ENCODE data around the gene MAP1LC3A. TPM values are rescaled to one million over a fixed set of nuclear protein-coding genes. Genes with fewer than 3 reads are reported as not detected.

The MAP1LC3A gene
- total RNA-seq, 1 experiment from 2014 or later: not detected

- no peak for TF ChIP-seq ZBTB33 (IDR thresholded peaks at IDR 0.05; ENCODE audit: extremely low read depth, insufficient replicate concordance, low read length)
- TF ChIP-seq POLR2A (IDR thresholded peaks at IDR 0.05; ENCODE audit: borderline replicate concordance, extremely low read depth, insufficient read depth, insufficient read length): no peak
- TF ChIP-seq EZH2phosphoT487 (IDR thresholded peaks at IDR 0.05; ENCODE audit: borderline replicate concordance): no peak
- no peak for TF ChIP-seq EGR1 (IDR thresholded peaks at IDR 0.05; ENCODE audit: low read depth)
- TF ChIP-seq, protein P1, sequence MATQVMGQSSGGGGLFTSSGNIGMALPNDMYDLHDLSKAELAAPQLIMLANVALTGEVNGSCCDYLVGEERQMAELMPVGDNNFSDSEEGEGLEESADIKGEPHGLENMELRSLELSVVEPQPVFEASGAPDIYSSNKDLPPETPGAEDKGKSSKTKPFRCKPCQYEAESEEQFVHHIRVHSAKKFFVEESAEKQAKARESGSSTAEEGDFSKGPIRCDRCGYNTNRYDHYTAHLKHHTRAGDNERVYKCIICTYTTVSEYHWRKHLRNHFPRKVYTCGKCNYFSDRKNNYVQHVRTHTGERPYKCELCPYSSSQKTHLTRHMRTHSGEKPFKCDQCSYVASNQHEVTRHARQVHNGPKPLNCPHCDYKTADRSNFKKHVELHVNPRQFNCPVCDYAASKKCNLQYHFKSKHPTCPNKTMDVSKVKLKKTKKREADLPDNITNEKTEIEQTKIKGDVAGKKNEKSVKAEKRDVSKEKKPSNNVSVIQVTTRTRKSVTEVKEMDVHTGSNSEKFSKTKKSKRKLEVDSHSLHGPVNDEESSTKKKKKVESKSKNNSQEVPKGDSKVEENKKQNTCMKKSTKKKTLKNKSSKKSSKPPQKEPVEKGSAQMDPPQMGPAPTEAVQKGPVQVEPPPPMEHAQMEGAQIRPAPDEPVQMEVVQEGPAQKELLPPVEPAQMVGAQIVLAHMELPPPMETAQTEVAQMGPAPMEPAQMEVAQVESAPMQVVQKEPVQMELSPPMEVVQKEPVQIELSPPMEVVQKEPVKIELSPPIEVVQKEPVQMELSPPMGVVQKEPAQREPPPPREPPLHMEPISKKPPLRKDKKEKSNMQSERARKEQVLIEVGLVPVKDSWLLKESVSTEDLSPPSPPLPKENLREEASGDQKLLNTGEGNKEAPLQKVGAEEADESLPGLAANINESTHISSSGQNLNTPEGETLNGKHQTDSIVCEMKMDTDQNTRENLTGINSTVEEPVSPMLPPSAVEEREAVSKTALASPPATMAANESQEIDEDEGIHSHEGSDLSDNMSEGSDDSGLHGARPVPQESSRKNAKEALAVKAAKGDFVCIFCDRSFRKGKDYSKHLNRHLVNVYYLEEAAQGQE (IDR thresholded peaks at IDR 0.05; ENCODE audit: low read depth): no peak
These were observed 20.9 kb downstream of the MAP1LC3A start (continued) for GRCh38 chr20:34579191-34579978.
